ENCODE data around the gene ENDOV. TPM values are rescaled to one million over a fixed set of nuclear protein-coding genes. Genes with fewer than 3 reads are reported as not detected.

Gene ENDOV
- total RNA-seq, 1 donor: 4.9 TPM

GRCh38 chr17:80468242-80468641, 53.3 kb downstream of the ENDOV start:
- Histone ChIP-seq H3K4me1 (ENCODE audit: insufficient read depth, low read length) (no peaks in the 10 kb centered on the region), H3K27me3 (ENCODE audit: insufficient read depth, low read length) (peaks cover 19% of the 10 kb centered on the region), H3K9me3 (ENCODE audit: low read depth, low read length) (no peaks in the 10 kb centered on the region), H3K4me3 (ENCODE audit: low read length) (no peak overlapping the region)

GRCh38 chr17:80468781-80469493, 54.0 kb downstream of the ENDOV start:
- H3K4me1 ChIP-seq (ENCODE audit: insufficient read depth, low read length): no peaks in the 10 kb centered on the region
- H3K27me3 ChIP-seq (ENCODE audit: insufficient read depth, low read length): peaks cover 25% of the 10 kb centered on the region
- no peaks in the 10 kb centered on the region for H3K9me3 ChIP-seq (ENCODE audit: low read depth, low read length)
- no peak overlapping the region for H3K4me3 ChIP-seq (ENCODE audit: low read length)

GRCh38 chr17:80469667-80470066, 54.7 kb downstream of the ENDOV start:
- no peaks in the 10 kb centered on the region for H3K9me3 ChIP-seq (ENCODE audit: low read depth, low read length)
- H3K27me3 ChIP-seq (ENCODE audit: insufficient read depth, low read length): peaks cover 32% of the 10 kb centered on the region
- H3K4me3 ChIP-seq (ENCODE audit: low read length): no peak overlapping the region
- peaks cover 6% of the 10 kb centered on the region for H3K4me1 ChIP-seq (ENCODE audit: insufficient read depth, low read length)

- Histone ChIP-seq H3K4me1 (ENCODE audit: insufficient read depth, low read length) (peaks cover 15% of the 10 kb centered on the region), H3K9me3 (ENCODE audit: low read depth, low read length) (no peaks in the 10 kb centered on the region), H3K4me3 (ENCODE audit: low read length) (no peak overlapping the region), H3K27me3 (ENCODE audit: insufficient read depth, low read length) (peaks cover 38% of the 10 kb centered on the region)
Measured at GRCh38 chr17:80470603-80471002, 55.6 kb downstream of the ENDOV start.

DNA sequence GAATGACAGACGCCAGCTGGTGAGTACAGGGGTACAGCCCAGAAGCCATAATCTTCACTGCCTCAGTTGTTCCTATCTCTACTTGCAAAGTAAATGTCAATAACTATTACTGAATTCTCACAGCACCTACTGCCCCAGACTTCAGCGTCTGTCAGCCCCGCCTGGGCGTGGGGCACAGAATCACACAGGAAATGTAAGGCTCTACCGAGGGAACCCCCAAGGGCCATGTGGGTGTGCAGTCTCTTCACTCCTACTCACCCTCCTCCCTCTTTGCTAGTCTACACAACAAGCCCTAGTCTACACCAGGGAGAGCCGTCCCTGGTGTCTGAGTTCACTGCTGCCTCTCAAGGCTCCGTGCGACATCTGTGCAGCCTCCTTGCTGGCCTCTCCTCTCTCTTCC, 57.0 kb downstream of the ENDOV start:
- Histone ChIP-seq H3K4me1 (ENCODE audit: insufficient read depth, low read length) (peaks cover 23% of the 10 kb centered on the region), H3K9me3 (ENCODE audit: low read depth, low read length) (no peaks in the 10 kb centered on the region), H3K27me3 (ENCODE audit: insufficient read depth, low read length) (peaks cover 43% of the 10 kb centered on the region), H3K4me3 (ENCODE audit: low read length) (no peak overlapping the region)

GRCh38 chr17:80472996-80473395, 58.0 kb downstream of the ENDOV start:
- H3K4me1 ChIP-seq (ENCODE audit: insufficient read depth, low read length): peaks cover 33% of the 10 kb centered on the region
- no peak overlapping the region for H3K4me3 ChIP-seq (ENCODE audit: low read length)
- no peaks in the 10 kb centered on the region for H3K9me3 ChIP-seq (ENCODE audit: low read depth, low read length)
- peaks cover 43% of the 10 kb centered on the region for H3K27me3 ChIP-seq (ENCODE audit: insufficient read depth, low read length)

- H3K9me3 ChIP-seq (ENCODE audit: low read depth, low read length): no peaks in the 10 kb centered on the region
- H3K4me3 ChIP-seq (ENCODE audit: low read length): no peak overlapping the region
- peaks cover 40% of the 10 kb centered on the region for H3K4me1 ChIP-seq (ENCODE audit: insufficient read depth, low read length)
- peaks cover 45% of the 10 kb centered on the region for H3K27me3 ChIP-seq (ENCODE audit: insufficient read depth, low read length)
Measured at GRCh38 chr17:80473701-80474100, 58.7 kb downstream of the ENDOV start.

DNA sequence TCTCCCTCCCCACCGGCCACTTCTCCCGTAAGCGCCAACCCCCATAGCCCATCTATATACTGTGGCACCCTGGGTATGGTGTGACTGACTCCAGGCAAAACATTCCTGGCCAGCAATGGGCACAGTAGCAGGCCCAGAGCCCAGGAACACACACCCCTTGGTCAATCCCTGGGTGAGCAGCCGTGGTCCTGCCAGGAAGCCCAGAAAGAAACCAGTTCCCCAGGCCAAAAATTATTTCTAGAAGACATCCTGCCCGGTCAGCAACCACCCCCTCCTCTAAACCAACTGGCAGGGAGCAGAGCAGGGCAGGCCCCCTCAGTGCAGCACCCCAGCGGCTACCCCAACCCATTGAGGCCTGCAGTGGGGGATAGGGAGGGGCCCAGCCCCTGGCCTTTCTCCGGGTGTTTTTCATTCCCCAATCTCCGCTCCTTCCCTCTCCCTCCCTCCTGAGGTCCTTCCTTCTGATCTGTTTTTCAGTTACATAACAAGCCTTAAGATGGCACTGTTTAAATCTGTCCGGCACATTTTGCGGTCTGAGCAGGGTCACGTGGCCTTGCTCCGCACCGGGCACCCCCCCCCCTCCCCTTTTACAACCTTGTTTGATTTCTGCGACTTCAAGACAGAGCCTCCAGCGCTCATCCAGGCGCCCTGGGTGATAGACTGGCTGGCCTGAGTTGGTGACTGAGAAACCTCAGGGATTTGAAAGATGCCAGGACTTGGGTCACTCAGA, 59.4 kb downstream of the ENDOV start:
- Histone ChIP-seq H3K4me1 (ENCODE audit: insufficient read depth, low read length) (peaks cover 43% of the 10 kb centered on the region), H3K4me3 (ENCODE audit: low read length) (no peak overlapping the region), H3K27me3 (ENCODE audit: insufficient read depth, low read length) (peaks cover 50% of the 10 kb centered on the region), H3K9me3 (ENCODE audit: low read depth, low read length) (no peaks in the 10 kb centered on the region)

GRCh38 chr17:80474961-80475909, 60.3 kb downstream of the ENDOV start:
- peaks cover 43% of the 10 kb centered on the region for H3K4me1 ChIP-seq (ENCODE audit: insufficient read depth, low read length)
- no peaks in the 10 kb centered on the region for H3K9me3 ChIP-seq (ENCODE audit: low read depth, low read length)
- H3K4me3 ChIP-seq (ENCODE audit: low read length): no peak overlapping the region
- peaks cover 58% of the 10 kb centered on the region for H3K27me3 ChIP-seq (ENCODE audit: insufficient read depth, low read length)

- Histone ChIP-seq H3K4me1 (ENCODE audit: insufficient read depth, low read length) (peaks cover 43% of the 10 kb centered on the region), H3K4me3 (ENCODE audit: low read length) (no peak within 1 kb of the TSS), H3K27me3 (ENCODE audit: insufficient read depth, low read length) (peaks cover 64% of the 10 kb centered on the region)
Measured at GRCh38 chr17:80475910-80476876, 61.2 kb downstream of the ENDOV start, which contains the start of gene NPTX1. Gene NPTX1 (minus strand): TSS chr17:80476607. CDS start chr17:80476446, 161 bp downstream.

DNA sequence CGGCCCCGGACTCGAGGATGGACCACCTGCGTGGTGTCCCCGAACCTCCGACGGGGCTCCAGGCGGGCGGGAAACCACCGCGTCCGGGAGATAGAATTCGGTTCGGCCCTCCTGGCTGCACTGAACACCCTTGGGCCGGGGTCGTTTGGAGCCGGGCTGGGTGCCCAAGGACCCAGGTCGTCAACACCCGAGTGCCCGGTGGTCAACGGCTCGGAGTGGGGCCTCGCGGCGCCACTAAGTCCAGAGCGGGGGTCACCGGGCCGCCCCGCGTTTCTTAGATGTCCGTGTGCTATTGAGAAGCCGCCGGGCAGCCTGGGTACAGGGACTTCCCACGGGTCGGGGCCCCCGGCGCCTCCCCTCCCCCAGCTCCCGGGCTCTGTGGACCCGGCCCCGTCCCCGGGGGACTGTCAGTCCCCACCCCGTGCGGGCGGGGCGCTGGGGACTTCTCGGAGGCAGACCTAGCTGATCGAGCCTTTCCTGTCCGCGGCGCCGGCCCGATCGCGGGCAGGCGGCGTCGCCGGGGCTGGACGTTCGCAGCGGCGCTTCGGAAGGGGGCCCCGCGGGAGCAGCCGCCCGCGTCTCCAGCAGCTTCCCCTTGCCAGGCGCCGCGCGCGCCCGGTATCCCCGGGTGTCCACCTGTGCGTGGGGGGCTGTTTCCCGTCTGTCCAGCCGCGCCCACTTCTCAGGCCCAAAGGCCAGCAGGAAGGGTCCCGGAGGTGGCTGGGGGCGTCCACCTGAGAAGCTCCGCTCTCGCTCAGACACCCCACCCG, 62.1 kb downstream of the ENDOV start:
- Histone ChIP-seq H3K4me1 (ENCODE audit: insufficient read depth, low read length) (peaks cover 43% of the 10 kb centered on the region), H3K27me3 (ENCODE audit: insufficient read depth, low read length) (peaks cover 69% of the 10 kb centered on the region), H3K9me3 (ENCODE audit: low read depth, low read length) (no peaks in the 10 kb centered on the region), H3K4me3 (ENCODE audit: low read length) (no peak overlapping the region)

More at GRCh38 chr17:80475910-80476876, 61.2 kb downstream of the ENDOV start, which contains the start of gene NPTX1:
- no peaks in the 10 kb centered on the region for H3K9me3 ChIP-seq (ENCODE audit: low read depth, low read length)

DNA sequence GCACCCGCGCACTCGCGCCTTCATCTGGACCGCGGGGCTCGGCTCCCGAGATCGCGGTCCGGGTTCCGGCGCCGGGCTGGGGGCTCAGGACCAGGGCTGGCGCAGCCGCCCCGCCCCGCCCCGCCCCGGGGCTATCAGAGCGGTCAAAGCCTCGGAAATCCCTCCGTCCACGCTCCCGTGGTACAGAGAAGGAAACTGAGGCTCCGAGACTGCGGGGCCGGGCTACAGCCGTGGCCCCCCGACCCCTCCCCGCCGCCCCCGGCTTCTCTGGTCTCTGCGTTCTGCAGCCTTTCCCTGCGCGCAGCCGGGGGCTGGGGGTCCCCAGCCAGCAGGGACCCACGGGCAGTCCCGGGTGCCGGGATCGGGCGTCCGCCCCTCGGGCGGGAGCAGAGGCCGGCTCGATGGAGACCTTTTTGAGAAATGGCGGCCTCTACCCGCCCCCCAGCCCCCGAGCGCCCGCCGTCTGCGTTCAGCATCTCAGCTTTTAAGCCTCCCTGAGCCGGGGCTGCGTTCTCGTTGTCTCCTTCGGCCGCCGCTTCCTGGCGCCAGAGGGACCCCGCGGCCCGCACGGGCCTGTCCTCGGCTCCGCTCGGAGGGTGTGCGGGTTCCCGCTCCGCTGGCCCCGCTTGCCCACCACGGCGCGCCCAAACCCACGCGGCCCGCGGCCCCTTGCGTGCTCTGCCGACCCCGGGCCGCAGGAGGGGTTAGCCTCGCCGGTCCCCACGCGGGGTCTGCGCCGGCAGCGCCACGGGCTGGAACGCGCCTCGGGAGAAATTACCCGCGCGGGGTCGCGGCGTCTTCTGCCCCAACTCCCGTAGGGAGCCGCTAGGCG, 62.9 kb downstream of the ENDOV start:
- Histone ChIP-seq H3K9me3 (ENCODE audit: low read depth, low read length) (no peaks in the 10 kb centered on the region), H3K4me3 (ENCODE audit: low read length) (no peak overlapping the region), H3K27me3 (ENCODE audit: insufficient read depth, low read length) (peaks cover 70% of the 10 kb centered on the region), H3K4me1 (ENCODE audit: insufficient read depth, low read length) (peaks cover 43% of the 10 kb centered on the region)

All from mononuclear cell (primary cell).